SK-N-MC (cell line): ENCODE measurements around the gene CNTNAP4.

ENCODE experiments used
- DNase-seq: peaks from one replicate; pipeline ENCODE4 v3.0.0-alpha.2; 2011; ENCODE audit warnings: low read depth, low spot score
- H3K27ac ChIP-seq: fragments of 200-600 bp; sonication (generic); 2 replicates; pipeline ENCODE4 v1.5.1; 2016; ENCODE audit warnings: mixed run types
- H3K36me3 ChIP-seq: fragments of 200-600 bp; sonication (generic); 2 replicates; pipeline ENCODE4 v1.6.1; 2017; ENCODE audit warnings: antibody characterized with exemption, low read length, mixed read lengths; ENCODE audit not compliant: insufficient read depth
- H3K4me3 ChIP-seq: fragments of 200-600 bp; sonication (generic); 2 replicates; pipeline ENCODE4 v1.5.1; 2016
- H3K9ac ChIP-seq: fragments of 200-600 bp; sonication (generic); 2 replicates; pipeline ENCODE4 v1.8.0; 2017; ENCODE audit warnings: mixed run types, mixed read lengths; ENCODE audit not compliant: insufficient read length
- H3K9me3 ChIP-seq: fragments of 200-600 bp; sonication (generic); 2 replicates; pipeline ENCODE4 v1.6.1; 2017; ENCODE audit warnings: low read depth, mild to moderate bottlenecking, antibody characterized with exemption, low read length, moderate library complexity, mixed read lengths
- EZH2 ChIP-seq: fragments of 200-600 bp; sonication (generic); IDR thresholded peaks from one replicate; pipeline ENCODE4 v1.6.1; 2017; ENCODE audit warnings: antibody characterized with exemption
- FOXP2 ChIP-seq: optimal IDR thresholded peaks from 2 replicates; pipeline ENCODE3; 2011; ENCODE audit warnings: mild to moderate bottlenecking, moderate library complexity; ENCODE audit not compliant: insufficient read depth; ENCODE audit errors: extremely low read length, control extremely low read depth
- POLR2AphosphoS5 ChIP-seq: IDR thresholded peaks from 2 replicates; pipeline ENCODE4 v1.6.1; 2012; ENCODE audit warnings: mild to moderate bottlenecking, low read depth, low read length, borderline replicate concordance

CNTNAP4 gene

GRCh38 chr16:76396977-76397376, 119.8 kb downstream of the CNTNAP4 start:
- no peak overlapping the region for H3K9ac ChIP-seq
- no peak for DNase-seq
- H3K27ac ChIP-seq, result no peak overlapping the region
- no peak overlapping the region for H3K4me3 ChIP-seq
- no peaks in the 10 kb centered on the region for H3K9me3 ChIP-seq
- no peaks in the 10 kb centered on the region for H3K36me3 ChIP-seq
- TF ChIP-seq EZH2 (no peak), POLR2AphosphoS5 (no peak), FOXP2 (no peak)

DNA sequence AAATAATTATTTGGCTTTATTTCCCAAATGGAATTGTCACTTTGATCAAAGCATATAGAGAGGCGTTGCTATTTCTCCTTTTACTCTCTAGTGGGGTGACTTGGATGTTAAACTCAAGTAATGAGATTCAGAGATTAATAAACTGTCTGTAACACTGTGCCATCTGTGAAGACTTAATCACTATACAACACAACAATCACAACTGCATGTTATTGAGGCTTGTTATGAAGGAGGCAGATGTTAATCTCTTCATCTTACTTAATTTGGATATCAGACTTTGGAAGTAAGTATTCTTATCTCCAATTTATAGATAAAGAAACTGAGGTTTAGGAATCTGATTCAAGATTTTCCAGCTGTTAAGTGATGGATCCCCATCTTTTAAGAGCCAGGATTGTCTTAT, 132.5 kb downstream of the CNTNAP4 start:
- Histone ChIP-seq H3K9ac (no peak overlapping the region), H3K36me3 (no peaks in the 10 kb centered on the region), H3K4me3 (no peak overlapping the region), H3K9me3 (no peaks in the 10 kb centered on the region), H3K27ac (no peak overlapping the region)
- TF ChIP-seq EZH2 (no peak), POLR2AphosphoS5 (no peak), FOXP2 (no peak)
- DNase-seq, result no peak

DNA sequence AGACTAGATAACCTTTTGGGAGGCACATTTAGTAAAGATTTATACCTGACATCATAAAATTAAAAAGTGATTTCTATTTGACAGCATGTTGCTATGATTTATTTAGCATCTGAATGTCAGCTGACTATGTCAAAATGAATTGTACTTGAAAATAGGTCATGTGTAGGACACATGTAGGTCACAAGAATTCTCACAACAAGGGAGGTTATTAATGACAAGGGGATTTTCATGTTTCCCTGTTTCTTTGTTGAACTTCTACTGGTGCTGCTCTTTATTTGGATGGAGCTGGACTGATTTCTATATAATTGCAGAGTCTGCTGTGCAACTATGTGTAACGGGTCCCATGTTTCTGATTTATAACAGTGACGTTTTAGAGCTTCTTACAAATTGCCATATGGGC, 144.4 kb downstream of the CNTNAP4 start:
- H3K9ac ChIP-seq, result no peak overlapping the region
- H3K27ac ChIP-seq, result no peak overlapping the region
- TF ChIP-seq FOXP2, result no peak
- no peak for TF ChIP-seq POLR2AphosphoS5
- no peak for DNase-seq
- no peak overlapping the region for H3K4me3 ChIP-seq
- H3K9me3 ChIP-seq, result no peaks in the 10 kb centered on the region
- no peaks in the 10 kb centered on the region for H3K36me3 ChIP-seq

DNA sequence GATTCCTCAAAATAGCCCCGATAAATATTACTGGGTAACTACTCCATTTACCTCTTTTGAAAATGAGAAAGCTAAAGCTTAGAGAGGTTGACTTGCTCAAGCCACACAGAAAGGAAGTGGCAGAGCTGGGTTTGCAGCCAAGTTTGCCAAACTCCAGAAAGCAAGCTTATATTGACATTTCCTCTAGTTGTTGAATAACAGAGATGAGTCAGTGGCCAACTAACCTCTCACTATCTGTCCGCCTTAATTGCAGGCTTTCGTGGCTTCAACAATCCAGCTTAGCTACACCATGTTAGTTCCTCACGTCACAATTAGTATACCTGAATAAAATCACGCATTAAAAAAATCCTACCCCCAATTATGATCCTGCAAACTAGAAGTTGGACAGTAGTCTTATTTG, 151.7 kb downstream of the CNTNAP4 start:
- Histone ChIP-seq H3K9me3 (no peaks in the 10 kb centered on the region), H3K9ac (no peak overlapping the region), H3K27ac (no peak overlapping the region), H3K36me3 (no peaks in the 10 kb centered on the region), H3K4me3 (no peak overlapping the region)
- TF ChIP-seq FOXP2 (no peak), EZH2 (no peak)
- DNase-seq, result no peak

GRCh38 chr16:76441391-76441790, 164.2 kb downstream of the CNTNAP4 start:
- DNase-seq, result no peak
- Histone ChIP-seq H3K36me3 (no peaks in the 10 kb centered on the region), H3K27ac (no peak overlapping the region), H3K9me3 (no peaks in the 10 kb centered on the region), H3K9ac (no peak overlapping the region), H3K4me3 (no peak overlapping the region)
- TF ChIP-seq FOXP2, result no peak
- no peak for TF ChIP-seq POLR2AphosphoS5
- TF ChIP-seq EZH2, result no peak

- Histone ChIP-seq H3K9me3 (no peaks in the 10 kb centered on the region), H3K9ac (no peak overlapping the region), H3K4me3 (no peak overlapping the region), H3K36me3 (no peaks in the 10 kb centered on the region), H3K27ac (no peak overlapping the region)
- DNase-seq, result no peak
- TF ChIP-seq FOXP2, result no peak
- TF ChIP-seq POLR2AphosphoS5, result no peak
- no peak for TF ChIP-seq EZH2
Measured at GRCh38 chr16:76441876-76442275, 164.7 kb downstream of the CNTNAP4 start.

- DNase-seq, result no peak
- no peak overlapping the region for H3K27ac ChIP-seq
- H3K4me3 ChIP-seq, result no peak overlapping the region
- no peaks in the 10 kb centered on the region for H3K9me3 ChIP-seq
- TF ChIP-seq EZH2 (no peak), POLR2AphosphoS5 (no peak), FOXP2 (no peak)
- H3K9ac ChIP-seq, result no peak overlapping the region
- H3K36me3 ChIP-seq, result no peaks in the 10 kb centered on the region
Measured at GRCh38 chr16:76443973-76444372, 166.8 kb downstream of the CNTNAP4 start.

DNA sequence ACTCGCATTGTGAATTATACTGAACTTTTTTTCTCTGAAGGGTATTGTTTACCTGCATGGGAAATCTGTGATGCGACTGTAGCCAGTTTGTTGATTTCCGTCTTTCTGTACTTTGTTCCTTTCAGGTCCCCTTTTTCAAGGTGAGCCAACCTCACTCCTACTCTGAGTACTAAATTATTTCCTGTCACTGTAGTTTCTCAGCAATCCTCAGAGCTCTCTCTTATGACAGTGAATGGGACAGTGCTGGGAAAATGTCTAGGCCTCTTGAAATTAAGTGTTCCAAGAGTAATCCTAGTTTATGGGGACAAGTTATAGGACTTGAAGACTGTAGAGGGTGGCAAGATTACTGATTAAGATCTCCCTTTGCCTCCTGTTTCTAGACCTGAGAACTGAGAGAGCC, 167.6 kb downstream of the CNTNAP4 start:
- Histone ChIP-seq H3K4me3 (no peak overlapping the region), H3K36me3 (no peaks in the 10 kb centered on the region), H3K9ac (no peak overlapping the region), H3K9me3 (no peaks in the 10 kb centered on the region), H3K27ac (no peak overlapping the region)
- DNase-seq, result no peak
- TF ChIP-seq POLR2AphosphoS5, result no peak
- no peak for TF ChIP-seq FOXP2
- TF ChIP-seq EZH2, result no peak

DNA sequence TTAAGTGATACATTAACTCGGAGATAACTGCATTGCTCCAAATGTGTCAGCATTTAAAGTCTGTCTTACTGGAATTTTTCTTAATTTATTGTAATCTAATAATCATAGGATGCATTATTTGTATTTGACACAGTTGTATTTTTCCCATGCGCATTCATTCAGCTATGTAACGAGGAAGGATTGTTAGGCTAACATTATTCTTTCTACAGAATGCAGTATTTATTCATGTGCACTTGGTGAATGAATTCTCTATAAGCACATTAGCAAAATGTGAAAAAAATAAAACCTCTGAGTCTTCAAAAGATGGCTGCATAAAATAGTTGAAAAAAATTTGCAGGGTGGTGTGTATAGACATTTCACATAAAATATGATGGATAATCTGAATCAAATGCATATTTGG, 168.6 kb downstream of the CNTNAP4 start:
- no peak for DNase-seq
- TF ChIP-seq EZH2 (no peak), FOXP2 (no peak), POLR2AphosphoS5 (no peak)
- Histone ChIP-seq H3K27ac (no peak overlapping the region), H3K36me3 (no peaks in the 10 kb centered on the region), H3K4me3 (no peak overlapping the region), H3K9ac (no peak overlapping the region), H3K9me3 (no peaks in the 10 kb centered on the region)

- H3K4me3 ChIP-seq, result no peak overlapping the region
- H3K9me3 ChIP-seq, result no peaks in the 10 kb centered on the region
- TF ChIP-seq EZH2 (no peak), FOXP2 (no peak), POLR2AphosphoS5 (no peak)
- H3K36me3 ChIP-seq, result no peaks in the 10 kb centered on the region
- H3K9ac ChIP-seq, result no peak overlapping the region
- no peak overlapping the region for H3K27ac ChIP-seq
- no peak for DNase-seq
Measured at GRCh38 chr16:76446251-76446650, 169.1 kb downstream of the CNTNAP4 start.
